T-helper 17 cell (primary cell): Measurements from ENCODE around the gene GMPPB. TPM values are rescaled to one million over a fixed set of nuclear protein-coding genes. Genes with fewer than 3 reads are reported as not detected.
"Not testable (repeated sequence)": the region's sequence is repeated elsewhere in the genome, so short reads cannot be mapped to it uniquely, and the experiment has no call there.

Experiments
- ATAC-seq: fragments of 150-1000 bp; cut with Tn5 transposase; 2 replicates; pipeline ENCODE4 v1.10.0; 2021; ENCODE audit warnings: mild to moderate bottlenecking, moderate library complexity
- DNase-seq, 3 donors: peaks; one replicate each; pipeline versions ENCODE4 v3.0.0 to v3.0.0-alpha.2; 2020 to 2021
- H3K9me3 ChIP-seq: one replicate; pipeline ENCODE4 v1.7.0; 2013; ENCODE audit warnings: low read length, mild to moderate bottlenecking; ENCODE audit not compliant: control insufficient read depth, poor library complexity, severe bottlenecking
- H3K27ac Mint-ChIP-seq: one replicate; pipeline ENCODE4 v1.8.0; 2022; ENCODE audit warnings: mild to moderate bottlenecking, moderate library complexity, mixed read lengths
- H3K27me3 Mint-ChIP-seq: one replicate; pipeline ENCODE4 v1.8.0; 2022; ENCODE audit warnings: mixed read lengths
- H3K36me3 Mint-ChIP-seq: one replicate; pipeline ENCODE4 v1.8.0; 2022; ENCODE audit warnings: low read depth, mixed read lengths
- H3K4me1 Mint-ChIP-seq: one replicate; pipeline ENCODE4 v1.8.0; 2022; ENCODE audit warnings: mild to moderate bottlenecking, mixed read lengths
- H3K4me3 Mint-ChIP-seq: one replicate; pipeline ENCODE4 v1.8.0; 2022; ENCODE audit warnings: mild to moderate bottlenecking, moderate library complexity, mixed read lengths
- total RNA-seq, 4 donors: library from RNA in 2 of 4; stranded (reverse) in 2 of 4; gene quantifications; one replicate each; pipeline ENCODE4 v1.2.3 and lab custom pipeline; 2022 to 2026

GMPPB gene
- total RNA-seq, 2 donors from 2014 or later, result 42.9 to 61.9 TPM

GRCh38 chr3:49689046-49689907 lies 34.5 kb downstream of the GMPPB start, which contains the start of the genes MST1 and RNF123:
Gene MST1 (minus strand): TSS chr3:49689474. CDS start chr3:49688691, 783 bp downstream.
Gene RNF123 (plus strand): TSS chr3:49689557. CDS start chr3:49691166, 1,609 bp downstream.
- Mint-ChIP-seq H3K36me3 (no peaks in the 10 kb centered on the region), H3K4me1 (peaks cover 26% of the 10 kb centered on the region), H3K27ac (peak within 1 kb of the TSS; percentile 98), H3K27me3 (peaks cover 5% of the 10 kb centered on the region), H3K4me3 (peak within 1 kb of the TSS; percentile 98)
- ATAC-seq (peak; percentile 86), DNase-seq (peak; percentile 89 to 92 (median 90))
- no peaks in the 10 kb centered on the region for H3K9me3 ChIP-seq

- not testable (repeated sequence) for H3K27me3 Mint-ChIP-seq, H3K36me3 Mint-ChIP-seq, H3K9me3 ChIP-seq, ATAC-seq, DNase-seq
- H3K4me1 Mint-ChIP-seq, result peaks cover 26% of the 10 kb centered on the region
- peak overlapping the region; percentile 98 for H3K4me3 Mint-ChIP-seq
- peak overlapping the region; percentile 98 for H3K27ac Mint-ChIP-seq
Measured at GRCh38 chr3:49688338-49689045, 35.3 kb downstream of the GMPPB start.

- H3K4me3 Mint-ChIP-seq, result peak overlapping the region; percentile 71
- H3K9me3 ChIP-seq, ATAC-seq, H3K36me3 Mint-ChIP-seq, H3K27me3 Mint-ChIP-seq, H3K27ac Mint-ChIP-seq, DNase-seq: not testable (repeated sequence)
- peaks cover 25% of the 10 kb centered on the region for H3K4me1 Mint-ChIP-seq
Measured at GRCh38 chr3:49687424-49687795, 36.3 kb downstream of the GMPPB start.

- not testable (repeated sequence) for H3K27ac Mint-ChIP-seq, H3K27me3 Mint-ChIP-seq, H3K36me3 Mint-ChIP-seq, H3K9me3 ChIP-seq
- peaks cover 25% of the 10 kb centered on the region for H3K4me1 Mint-ChIP-seq
- peak overlapping the region; percentile 71 for H3K4me3 Mint-ChIP-seq
- DNase-seq, result peak in 1 of 3 donors; percentile 39
- ATAC-seq, result peak; percentile 10
Measured at GRCh38 chr3:49686769-49687423, 36.9 kb downstream of the GMPPB start.

DNA sequence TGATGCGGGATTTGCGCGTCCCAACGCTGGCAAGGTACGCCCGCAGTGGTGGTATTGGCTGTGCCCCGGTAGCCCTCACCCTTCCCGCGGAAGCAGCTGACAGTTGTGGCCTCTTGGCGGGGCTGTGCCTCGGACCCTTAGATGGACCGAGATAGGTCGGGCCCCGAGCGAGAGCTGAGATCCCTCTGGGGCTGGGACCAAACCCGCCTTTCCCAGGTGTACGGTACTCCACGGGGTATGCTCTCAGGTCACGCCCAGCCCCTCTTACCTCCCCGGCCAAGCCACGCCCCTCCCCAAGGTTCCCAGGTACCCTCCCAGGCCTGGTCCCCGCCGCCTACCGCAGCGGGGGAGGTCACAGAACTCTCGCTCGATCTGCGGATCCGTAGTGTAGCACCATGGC lies 37.4 kb downstream of the GMPPB start:
- H3K36me3 Mint-ChIP-seq, H3K27ac Mint-ChIP-seq, H3K27me3 Mint-ChIP-seq, H3K9me3 ChIP-seq: not testable (repeated sequence)
- peaks cover 25% of the 10 kb centered on the region for H3K4me1 Mint-ChIP-seq
- ATAC-seq (peak; percentile 24), DNase-seq (peak in 1 of 3 donors; percentile 33)
- peak overlapping the region; percentile 71 for H3K4me3 Mint-ChIP-seq

GRCh38 chr3:49685846-49686245 lies 37.9 kb downstream of the GMPPB start:
- not testable (repeated sequence) for H3K27ac Mint-ChIP-seq, H3K9me3 ChIP-seq, H3K27me3 Mint-ChIP-seq, ATAC-seq, DNase-seq, H3K36me3 Mint-ChIP-seq
- peaks cover 21% of the 10 kb centered on the region for H3K4me1 Mint-ChIP-seq
- H3K4me3 Mint-ChIP-seq, result peak overlapping the region; percentile 71

DNA sequence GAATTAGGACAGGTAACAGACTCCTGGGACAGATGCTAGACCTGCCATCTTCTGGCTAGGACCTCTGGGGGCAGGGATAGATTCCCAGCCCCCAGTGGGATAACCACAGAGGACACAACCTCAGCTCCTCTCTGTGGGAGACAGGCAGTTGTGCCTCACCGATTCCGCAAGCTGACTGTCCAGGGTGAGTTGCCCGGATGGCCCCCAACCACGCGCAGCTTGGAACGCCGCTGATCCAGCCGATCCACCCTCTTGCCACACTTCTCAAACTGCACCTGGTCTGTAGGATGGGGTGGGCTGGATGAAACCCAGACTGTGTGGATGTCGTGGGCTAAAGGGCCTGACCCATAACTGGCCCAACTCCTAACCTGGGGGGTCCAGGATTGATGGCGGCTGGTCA lies 38.6 kb downstream of the GMPPB start:
- H3K9me3 ChIP-seq, H3K36me3 Mint-ChIP-seq, ATAC-seq, DNase-seq, H3K27ac Mint-ChIP-seq, H3K27me3 Mint-ChIP-seq: not testable (repeated sequence)
- peaks cover 17% of the 10 kb centered on the region for H3K4me1 Mint-ChIP-seq
- H3K4me3 Mint-ChIP-seq, result peak overlapping the region; percentile 21

DNA sequence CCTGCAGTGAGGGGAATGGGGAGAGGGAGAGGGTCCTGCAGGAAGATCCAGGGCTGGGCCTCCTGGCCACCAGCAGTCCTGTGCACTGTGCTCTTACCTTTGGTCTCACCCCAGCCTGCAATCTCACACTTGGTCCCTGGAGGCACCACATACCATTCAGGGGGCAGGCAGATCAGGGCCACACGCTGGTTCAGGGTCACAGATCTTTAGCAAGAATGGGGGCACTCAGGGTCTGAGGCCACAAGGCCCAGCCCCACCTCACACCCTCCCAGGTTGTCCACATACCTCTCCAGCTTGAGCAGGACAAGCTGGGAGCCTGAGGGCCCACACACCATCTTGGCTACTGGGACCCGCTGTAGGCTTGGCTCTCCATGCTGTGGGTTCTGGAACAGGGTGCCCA lies 39.3 kb downstream of the GMPPB start:
- not testable (repeated sequence) for H3K4me3 Mint-ChIP-seq, H3K36me3 Mint-ChIP-seq

GRCh38 chr3:49683162-49683561 lies 40.6 kb downstream of the GMPPB start:
- Mint-ChIP-seq H3K4me3 (no peak overlapping the region), H3K36me3 (peaks cover 10% of the 10 kb centered on the region), H3K27ac (no peak overlapping the region), H3K4me1 (peaks cover 9% of the 10 kb centered on the region), H3K27me3 (peaks cover 5% of the 10 kb centered on the region)
- DNase-seq (no peak), ATAC-seq (no peak)
- H3K9me3 ChIP-seq, result no peaks in the 10 kb centered on the region

More for the DNA sequence above, 39.3 kb downstream of the GMPPB start:
- peaks cover 18% of the 10 kb centered on the region for H3K4me1 Mint-ChIP-seq
- not testable (repeated sequence) for DNase-seq, H3K9me3 ChIP-seq, ATAC-seq, H3K27ac Mint-ChIP-seq, H3K27me3 Mint-ChIP-seq

DNA sequence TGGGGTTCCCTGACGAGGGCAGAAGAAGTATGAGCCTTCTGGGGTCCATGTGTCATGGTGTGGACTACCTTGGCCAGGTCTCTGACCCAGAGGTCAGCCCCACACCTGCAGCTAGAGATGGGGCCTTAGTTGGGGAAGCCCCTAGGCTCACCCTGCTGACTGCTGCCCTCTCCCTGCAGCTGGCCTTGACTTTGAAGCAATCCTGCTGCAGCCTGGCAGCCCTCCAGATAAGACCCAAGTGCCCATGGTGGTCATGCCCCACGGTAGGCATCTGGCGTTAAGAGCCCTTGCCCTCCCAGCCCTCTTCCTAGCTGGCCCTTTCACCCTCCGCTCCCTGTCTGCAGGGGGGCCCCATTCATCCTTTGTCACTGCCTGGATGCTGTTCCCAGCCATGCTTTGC lies 42.2 kb downstream of the GMPPB start:
- ATAC-seq, result no peak
- H3K27ac Mint-ChIP-seq, result no peak overlapping the region
- no peaks in the 10 kb centered on the region for H3K9me3 ChIP-seq
- H3K4me1 Mint-ChIP-seq, result peaks cover 9% of the 10 kb centered on the region
- DNase-seq, result no peak
- H3K36me3 Mint-ChIP-seq, result peaks cover 10% of the 10 kb centered on the region
- H3K27me3 Mint-ChIP-seq, result no peaks in the 10 kb centered on the region
- no peak overlapping the region for H3K4me3 Mint-ChIP-seq

- no peaks in the 10 kb centered on the region for H3K27me3 Mint-ChIP-seq
- H3K9me3 ChIP-seq, result no peaks in the 10 kb centered on the region
- H3K4me1 Mint-ChIP-seq, result peaks cover 10% of the 10 kb centered on the region
- no peak overlapping the region for H3K4me3 Mint-ChIP-seq
- H3K27ac Mint-ChIP-seq, result no peak overlapping the region
- no peak for ATAC-seq
- DNase-seq, result no peak
- peaks cover 10% of the 10 kb centered on the region for H3K36me3 Mint-ChIP-seq
Measured at GRCh38 chr3:49681232-49681522, 42.6 kb downstream of the GMPPB start.

DNA sequence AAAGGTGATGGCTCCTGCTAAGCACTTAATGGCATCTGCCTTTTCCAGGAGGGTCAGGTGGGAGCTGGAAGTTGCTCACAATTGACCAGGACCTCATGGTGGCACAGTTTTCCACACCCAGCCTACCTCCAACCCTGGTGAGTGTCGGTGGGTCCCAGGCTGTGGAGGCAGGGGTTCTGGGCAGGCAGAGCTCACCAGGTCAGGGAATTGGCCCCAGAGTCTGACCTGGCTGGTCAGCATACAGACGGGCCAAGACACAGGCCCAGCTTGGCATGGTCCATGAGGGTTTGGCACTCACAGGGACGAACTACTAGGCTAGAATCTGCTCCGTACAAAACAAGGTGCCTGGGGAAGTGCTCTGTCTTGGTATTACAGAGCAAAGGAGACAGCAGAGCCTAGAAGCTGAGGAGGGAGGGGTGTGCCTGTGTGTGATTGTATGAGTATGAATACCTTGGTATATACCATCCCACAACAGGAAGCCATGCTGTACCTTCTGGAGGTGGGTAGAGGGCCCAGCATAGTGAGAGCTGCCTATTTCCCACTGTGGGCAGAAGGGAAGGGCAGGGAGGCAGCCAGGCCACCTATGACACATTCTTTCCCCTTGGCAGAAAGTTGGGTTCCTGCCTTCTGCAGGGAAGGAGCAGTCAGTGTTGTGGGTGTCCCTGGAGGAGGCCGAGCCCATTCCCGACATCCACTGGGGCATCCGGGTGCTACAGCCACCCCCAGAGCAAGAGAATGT lies 43.1 kb downstream of the GMPPB start:
- H3K27me3 Mint-ChIP-seq, result no peaks in the 10 kb centered on the region
- H3K36me3 Mint-ChIP-seq, result peaks cover 10% of the 10 kb centered on the region
- peak overlapping the region; percentile 34 for H3K27ac Mint-ChIP-seq
- no peak overlapping the region for H3K4me3 Mint-ChIP-seq
- H3K9me3 ChIP-seq, result no peaks in the 10 kb centered on the region
- H3K4me1 Mint-ChIP-seq, result peaks cover 12% of the 10 kb centered on the region
- DNase-seq, result no peak
- no peak for ATAC-seq

- no peaks in the 10 kb centered on the region for H3K27me3 Mint-ChIP-seq
- no peak for DNase-seq
- no peak overlapping the region for H3K27ac Mint-ChIP-seq
- ATAC-seq, result no peak
- peaks cover 29% of the 10 kb centered on the region for H3K4me1 Mint-ChIP-seq
- H3K4me3 Mint-ChIP-seq, result no peak overlapping the region
- H3K9me3 ChIP-seq, result no peaks in the 10 kb centered on the region
- H3K36me3 Mint-ChIP-seq, result peaks cover 5% of the 10 kb centered on the region
Measured at GRCh38 chr3:49675912-49676311, 47.8 kb downstream of the GMPPB start.
